ENCODE measurements around the gene FYN.

FYN gene

DNA sequence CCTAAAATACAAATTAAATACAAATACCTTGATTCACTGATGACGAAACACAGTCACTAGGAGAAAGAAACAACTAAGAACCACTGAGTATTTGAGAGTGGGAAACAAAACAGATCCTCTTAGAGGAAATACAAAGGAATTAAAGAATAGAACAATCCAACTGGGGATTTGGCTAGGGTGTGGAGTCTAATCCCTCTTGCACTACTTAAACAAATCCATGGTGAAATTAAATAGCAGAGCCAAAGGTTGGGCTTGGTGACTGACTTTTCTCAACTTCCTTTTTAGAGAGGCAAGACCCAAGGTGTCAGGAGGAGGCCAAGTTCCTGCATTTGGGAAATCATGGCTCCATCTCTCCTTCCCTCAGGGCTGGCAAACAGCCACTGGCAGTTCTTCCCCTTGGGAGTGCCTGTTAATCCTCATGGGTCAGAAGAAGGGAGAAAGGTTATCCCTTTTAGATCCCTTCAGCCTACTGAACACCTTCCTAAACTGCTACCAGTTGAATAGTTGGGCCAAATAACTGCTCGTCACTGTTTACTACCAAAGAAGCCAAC lies 166.3 kb downstream of the FYN start:
- Histone ChIP-seq H3K4me3 (ENCODE audit: insufficient read depth, low read length, poor library complexity, severe bottlenecking) (no peak overlapping the region), H4K20me1 (ENCODE audit: low read depth, low read length) (no peaks in the 10 kb centered on the region), H3K36me3 (ENCODE audit: low read length) (no peaks in the 10 kb centered on the region), H2AFZ (ENCODE audit: low read depth, low read length, severe bottlenecking) (no peak overlapping the region), H3F3A (ENCODE audit: insufficient read depth) (no peaks in the 10 kb centered on the region), H3K27ac (ENCODE audit: low read depth, low read length) (no peak overlapping the region), H3K79me2 (ENCODE audit: insufficient read depth, low read length) (no peaks in the 10 kb centered on the region), H3K9me3 (ENCODE audit: insufficient read depth, low read length) (no peaks in the 10 kb centered on the region), H3K9me2 (replicated peaks; ENCODE audit: insufficient read depth, low read length) (no peaks in the 10 kb centered on the region), H3K27me3 (ENCODE audit: low read length) (no peaks in the 10 kb centered on the region), H3K9ac (ENCODE audit: low read length) (no peak overlapping the region), H3K4me2 (ENCODE audit: low read depth, low read length, poor library complexity, severe bottlenecking) (no peak overlapping the region)
- no peak for TF ChIP-seq EZH2phosphoT487 (conservative IDR thresholded peaks at IDR 0.05; ENCODE audit: low read length)
- TF ChIP-seq, protein P1, sequence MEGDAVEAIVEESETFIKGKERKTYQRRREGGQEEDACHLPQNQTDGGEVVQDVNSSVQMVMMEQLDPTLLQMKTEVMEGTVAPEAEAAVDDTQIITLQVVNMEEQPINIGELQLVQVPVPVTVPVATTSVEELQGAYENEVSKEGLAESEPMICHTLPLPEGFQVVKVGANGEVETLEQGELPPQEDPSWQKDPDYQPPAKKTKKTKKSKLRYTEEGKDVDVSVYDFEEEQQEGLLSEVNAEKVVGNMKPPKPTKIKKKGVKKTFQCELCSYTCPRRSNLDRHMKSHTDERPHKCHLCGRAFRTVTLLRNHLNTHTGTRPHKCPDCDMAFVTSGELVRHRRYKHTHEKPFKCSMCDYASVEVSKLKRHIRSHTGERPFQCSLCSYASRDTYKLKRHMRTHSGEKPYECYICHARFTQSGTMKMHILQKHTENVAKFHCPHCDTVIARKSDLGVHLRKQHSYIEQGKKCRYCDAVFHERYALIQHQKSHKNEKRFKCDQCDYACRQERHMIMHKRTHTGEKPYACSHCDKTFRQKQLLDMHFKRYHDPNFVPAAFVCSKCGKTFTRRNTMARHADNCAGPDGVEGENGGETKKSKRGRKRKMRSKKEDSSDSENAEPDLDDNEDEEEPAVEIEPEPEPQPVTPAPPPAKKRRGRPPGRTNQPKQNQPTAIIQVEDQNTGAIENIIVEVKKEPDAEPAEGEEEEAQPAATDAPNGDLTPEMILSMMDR (IDR thresholded peaks at IDR 0.05; ENCODE audit: insufficient read depth, low read length, poor library complexity, severe bottlenecking) = no peak

DNA sequence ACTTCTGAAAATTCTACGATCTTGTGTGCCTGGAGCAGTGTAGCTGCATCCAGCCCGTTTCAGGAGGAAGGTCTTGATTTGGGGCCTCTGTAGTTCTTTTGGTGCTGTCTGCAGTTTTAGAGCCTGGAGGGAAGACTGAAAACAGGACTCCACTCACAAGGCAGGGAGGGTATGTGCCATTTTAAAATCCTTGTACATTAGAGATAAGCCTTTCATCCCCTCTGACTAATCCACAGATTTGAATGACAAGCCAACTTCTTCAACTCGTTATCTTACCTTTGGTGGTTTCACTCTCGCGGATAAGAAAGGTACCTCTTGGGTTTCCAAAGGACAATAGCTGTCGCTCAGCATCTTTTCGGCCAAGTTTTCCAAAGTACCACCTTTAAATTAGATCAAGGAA lies 169.5 kb downstream of the FYN start:
- no peaks in the 10 kb centered on the region for H3K36me3 ChIP-seq (ENCODE audit: low read length)
- no peak overlapping the region for H2AFZ ChIP-seq (ENCODE audit: low read depth, low read length, severe bottlenecking)
- no peak overlapping the region for H3K9ac ChIP-seq (ENCODE audit: low read length)
- H4K20me1 ChIP-seq (ENCODE audit: low read depth, low read length) = no peaks in the 10 kb centered on the region
- no peaks in the 10 kb centered on the region for H3K79me2 ChIP-seq (ENCODE audit: insufficient read depth, low read length)
- no peak overlapping the region for H3K4me3 ChIP-seq (ENCODE audit: insufficient read depth, low read length, poor library complexity, severe bottlenecking)
- no peak overlapping the region for H3K4me2 ChIP-seq (ENCODE audit: low read depth, low read length, poor library complexity, severe bottlenecking)
- H3K27me3 ChIP-seq (ENCODE audit: low read length) = no peaks in the 10 kb centered on the region
- no peak overlapping the region for H3K27ac ChIP-seq (ENCODE audit: low read depth, low read length)
- H3K9me2 ChIP-seq (replicated peaks; ENCODE audit: insufficient read depth, low read length) = no peaks in the 10 kb centered on the region
- H3K9me3 ChIP-seq (ENCODE audit: insufficient read depth, low read length) = no peaks in the 10 kb centered on the region
- no peak for TF ChIP-seq EZH2phosphoT487 (conservative IDR thresholded peaks at IDR 0.05; ENCODE audit: low read length)
- TF ChIP-seq, protein P1 (IDR thresholded peaks at IDR 0.05; ENCODE audit: insufficient read depth, low read length, poor library complexity, severe bottlenecking) = no peak
- H3F3A ChIP-seq (ENCODE audit: insufficient read depth) = no peaks in the 10 kb centered on the region

DNA sequence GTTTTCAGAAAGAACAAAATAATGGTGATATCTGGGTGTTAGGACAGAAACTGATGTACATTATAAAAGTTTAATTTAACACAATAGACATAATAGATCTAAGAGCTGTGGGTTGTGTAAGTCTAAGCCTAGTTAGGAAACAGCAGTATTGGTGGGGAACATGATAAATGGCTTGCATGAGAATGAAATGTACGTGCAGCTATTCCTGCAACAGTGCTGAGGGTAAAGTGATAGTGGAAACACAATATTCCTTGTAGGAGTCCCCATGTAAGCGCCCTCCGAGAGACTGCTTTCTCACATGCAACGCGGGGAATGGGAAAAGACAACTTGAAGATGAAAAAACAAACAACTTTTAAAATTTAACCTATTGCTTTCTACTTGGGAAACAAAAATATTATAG lies 171.0 kb downstream of the FYN start:
- TF ChIP-seq, protein P1 (IDR thresholded peaks at IDR 0.05; ENCODE audit: insufficient read depth, low read length, poor library complexity, severe bottlenecking) = no peak
- no peak for TF ChIP-seq EZH2phosphoT487 (conservative IDR thresholded peaks at IDR 0.05; ENCODE audit: low read length)
- Histone ChIP-seq H3K27ac (ENCODE audit: low read depth, low read length) (no peak overlapping the region), H2AFZ (ENCODE audit: low read depth, low read length, severe bottlenecking) (no peak overlapping the region)

More for the DNA sequence above, 171.0 kb downstream of the FYN start:
- Histone ChIP-seq H4K20me1 (ENCODE audit: low read depth, low read length) (no peaks in the 10 kb centered on the region), H3K79me2 (ENCODE audit: insufficient read depth, low read length) (no peaks in the 10 kb centered on the region), H3F3A (ENCODE audit: insufficient read depth) (no peaks in the 10 kb centered on the region), H3K9me2 (replicated peaks; ENCODE audit: insufficient read depth, low read length) (no peaks in the 10 kb centered on the region), H3K4me3 (ENCODE audit: insufficient read depth, low read length, poor library complexity, severe bottlenecking) (no peak overlapping the region), H3K9ac (ENCODE audit: low read length) (no peak overlapping the region), H3K27me3 (ENCODE audit: low read length) (no peaks in the 10 kb centered on the region), H3K4me2 (ENCODE audit: low read depth, low read length, poor library complexity, severe bottlenecking) (no peak overlapping the region), H3K36me3 (ENCODE audit: low read length) (no peaks in the 10 kb centered on the region), H3K9me3 (ENCODE audit: insufficient read depth, low read length) (no peaks in the 10 kb centered on the region)

All from SU-DHL-6 (cell line).